Inflammatory macrophage treated with lipopolysaccharide for 1 hour (primary cell): ENCODE measurements around the gene NETO2.
"Not testable (repeated sequence)": the region's sequence is repeated elsewhere in the genome, so short reads cannot be mapped to it uniquely, and the experiment has no call there.

Experiments used
- DNase-seq, 2 donors: peaks; one replicate each; pipeline ENCODE4 v3.0.0-alpha.2; 2020 to 2022

Gene NETO2

GRCh38 chr16:47134550-47134949 is 9.2 kb downstream of the NETO2 start:
- DNase-seq = no peak

GRCh38 chr16:47132308-47132707 is 11.4 kb downstream of the NETO2 start:
- DNase-seq = no peak

GRCh38 chr16:47129755-47130435 is 13.8 kb downstream of the NETO2 start:
- DNase-seq = no peak

GRCh38 chr16:47127541-47127940 is 16.2 kb downstream of the NETO2 start:
- no peak for DNase-seq

- no peak for DNase-seq
These were observed 18.0 kb downstream of the NETO2 start for GRCh38 chr16:47125757-47126156.

- no peak for DNase-seq
These were observed 30.6 kb downstream of the NETO2 start for GRCh38 chr16:47113130-47113529.

- no peak for DNase-seq
These were observed 32.8 kb downstream of the NETO2 start for GRCh38 chr16:47110939-47111338.

GRCh38 chr16:47109361-47109760 is 34.4 kb downstream of the NETO2 start:
- DNase-seq = peak in 1 of 2 donors; percentile 27

- not testable (repeated sequence) for DNase-seq
These were observed 40.8 kb downstream of the NETO2 start for GRCh38 chr16:47102921-47103320.

GRCh38 chr16:47097154-47097553 is 46.6 kb downstream of the NETO2 start:
- DNase-seq = not testable (repeated sequence)

- no peak for DNase-seq
These were observed 47.4 kb downstream of the NETO2 start for GRCh38 chr16:47096297-47096696.

GRCh38 chr16:47084198-47084597 is 59.5 kb downstream of the NETO2 start:
- DNase-seq = no peak

- no peak for DNase-seq
These were observed 61.5 kb downstream of the NETO2 start for GRCh38 chr16:47082099-47082865.

- no peak for DNase-seq
These were observed 62.6 kb downstream of the NETO2 start for GRCh38 chr16:47081115-47081514.

- no peak for DNase-seq
These were observed 63.9 kb downstream of the NETO2 start for GRCh38 chr16:47079860-47080259.

- DNase-seq = no peak
These were observed 70.3 kb downstream of the NETO2 start for GRCh38 chr16:47073223-47074155.

- no peak for DNase-seq
These were observed 71.6 kb downstream of the NETO2 start for GRCh38 chr16:47072158-47072557.

- no peak for DNase-seq
These were observed 73.7 kb downstream of the NETO2 start for GRCh38 chr16:47069841-47070584.

GRCh38 chr16:47069313-47069712 is 74.4 kb downstream of the NETO2 start:
- DNase-seq = peak; percentile 12 to 17

GRCh38 chr16:47067203-47067602 is 76.5 kb downstream of the NETO2 start:
- no peak for DNase-seq

GRCh38 chr16:47065766-47066688 is 77.7 kb downstream of the NETO2 start:
- DNase-seq = no peak
